H9 (cell line): ENCODE measurements around the gene TPSAB1. TPM values are rescaled to one million over a fixed set of nuclear protein-coding genes. Genes with fewer than 3 reads are reported as not detected.
"Not testable (repeated sequence)": the region's sequence is repeated elsewhere in the genome, so short reads cannot be mapped to it uniquely, and the experiment has no call there.

Experiments used
- DNase-seq: peaks from one replicate; pipeline ENCODE4 v3.0.0-alpha.2; 2017
- H2AFZ ChIP-seq: one replicate; pipeline ENCODE4 v1.6.1; 2013; ENCODE audit warnings: mild to moderate bottlenecking, low read length, control low read depth, moderate library complexity
- H2AK5ac ChIP-seq: 2 replicates; pipeline ENCODE4 v1.6.1; 2013; ENCODE audit warnings: low read length, control low read depth, mixed read lengths; ENCODE audit not compliant: insufficient read length
- H2BK120ac ChIP-seq: one replicate; pipeline ENCODE4 v1.6.1; 2013; ENCODE audit warnings: low read depth, mild to moderate bottlenecking, low read length, control low read depth, inconsistent platforms; ENCODE audit not compliant: poor library complexity, severe bottlenecking
- H2BK12ac ChIP-seq: 2 replicates; pipeline ENCODE4 v1.6.1; 2013; ENCODE audit warnings: low read length, control low read depth, mixed read lengths, low read depth; ENCODE audit not compliant: insufficient read length
- H2BK15ac ChIP-seq: 2 replicates; pipeline ENCODE4 v1.6.1; 2013; ENCODE audit warnings: low read depth, low read length, control low read depth
- H2BK20ac ChIP-seq: one replicate; pipeline ENCODE4 v1.6.1; 2013; ENCODE audit warnings: low read depth, mild to moderate bottlenecking, low read length, control low read depth, inconsistent platforms; ENCODE audit not compliant: poor library complexity, severe bottlenecking
- H2BK5ac ChIP-seq: 2 replicates; pipeline ENCODE4 v1.6.1; 2013; ENCODE audit warnings: low read length, control low read depth, mixed read lengths; ENCODE audit not compliant: insufficient read length
- H3K14ac ChIP-seq: 2 replicates; pipeline ENCODE4 v1.6.1; 2013; ENCODE audit warnings: low read length, control low read depth; ENCODE audit not compliant: insufficient read depth
- H3K18ac ChIP-seq: 2 replicates; pipeline ENCODE4 v1.6.1; 2013; ENCODE audit warnings: low read depth, mild to moderate bottlenecking, mixed read lengths, low read length, control low read depth; ENCODE audit not compliant: insufficient read length
- H3K23ac ChIP-seq: 2 replicates; pipeline ENCODE4 v1.6.1; 2013; ENCODE audit warnings: low read length, control low read depth, mixed read lengths, low read depth; ENCODE audit not compliant: insufficient read length
- H3K23me2 ChIP-seq: 2 replicates; pipeline ENCODE4 v1.6.1; 2013; ENCODE audit warnings: low read depth, mild to moderate bottlenecking, mixed read lengths, low read length, control low read depth; ENCODE audit not compliant: insufficient read length, poor library complexity, severe bottlenecking
- H3K27ac ChIP-seq: 2 replicates; pipeline ENCODE4 v1.5.1; 2013; ENCODE audit warnings: low read length, control low read depth, mixed read lengths, low read depth; ENCODE audit not compliant: insufficient read length
- H3K27me3 ChIP-seq: 2 replicates; pipeline ENCODE4 v1.6.1; 2013; ENCODE audit warnings: low read length, control low read depth, inconsistent platforms; ENCODE audit not compliant: insufficient read depth
- H3K4ac ChIP-seq: 2 replicates; pipeline ENCODE4 v1.6.1; 2013; ENCODE audit warnings: low read depth, mild to moderate bottlenecking, control low read depth, inconsistent platforms, low read length, moderate library complexity
- H3K4me1 ChIP-seq: 2 replicates; pipeline ENCODE4 v1.6.1; 2013; ENCODE audit warnings: low read length, control low read depth, inconsistent platforms; ENCODE audit not compliant: insufficient read depth
- H3K4me2 ChIP-seq: 2 replicates; pipeline ENCODE4 v1.6.1; 2013; ENCODE audit warnings: low read length, control low read depth, mixed read lengths; ENCODE audit not compliant: insufficient read length, insufficient read depth
- H3K56ac ChIP-seq: 2 replicates; pipeline ENCODE4 v1.6.1; 2013; ENCODE audit warnings: low read depth, mild to moderate bottlenecking, mixed read lengths, low read length, control low read depth; ENCODE audit not compliant: insufficient read length
- H3K79me1 ChIP-seq: 2 replicates; pipeline ENCODE4 v1.6.1; 2013; ENCODE audit warnings: low read depth, mild to moderate bottlenecking, moderate library complexity, low read length, control low read depth, inconsistent platforms; ENCODE audit not compliant: insufficient read depth, poor library complexity, severe bottlenecking
- H3K79me2 ChIP-seq: 2 replicates; pipeline ENCODE4 v1.6.1; 2013; ENCODE audit warnings: low read length, control low read depth, inconsistent platforms; ENCODE audit not compliant: insufficient read depth
- H3K9ac ChIP-seq: 2 replicates; pipeline ENCODE4 v1.6.1; 2013; ENCODE audit warnings: low read length, control low read depth, mixed read lengths; ENCODE audit not compliant: insufficient read length; ENCODE audit errors: extremely low read depth
- H3K9me3 ChIP-seq: one replicate; pipeline ENCODE4 v1.6.1; 2013; ENCODE audit warnings: low read depth, low read length, inconsistent platforms; ENCODE audit not compliant: control insufficient read depth
- H3T11ph ChIP-seq: one replicate; pipeline ENCODE4 v1.6.1; 2013; ENCODE audit warnings: mild to moderate bottlenecking, low read length, control low read depth, inconsistent platforms
- H4K20me1 ChIP-seq: one replicate; pipeline ENCODE4 v1.6.1; 2013; ENCODE audit not compliant: control insufficient read depth, insufficient read length, insufficient read depth
- H4K5ac ChIP-seq: 2 replicates; pipeline ENCODE4 v1.6.1; 2013; ENCODE audit warnings: low read depth, mild to moderate bottlenecking, mixed read lengths, low read length, control low read depth; ENCODE audit not compliant: insufficient read length
- H4K8ac ChIP-seq: replicated peaks from 2 replicates; pipeline ENCODE4 v1.6.1; 2013; ENCODE audit warnings: low read length, control low read depth, mixed read lengths, low read depth; ENCODE audit not compliant: insufficient read length
- H4K91ac ChIP-seq: 2 replicates; pipeline ENCODE4 v1.6.1; 2013; ENCODE audit warnings: low read depth, mild to moderate bottlenecking, moderate library complexity, mixed read lengths, low read length, control low read depth; ENCODE audit not compliant: insufficient read length
- H3K27ac Mint-ChIP-seq, 3 experiments: 2 replicates in 2 of 3; 3 replicates in 1 of 3; pipeline ENCODE4 v1.8.0; 2020 to 2021; ENCODE audit warnings: mixed read lengths in 3 of 3, mild to moderate bottlenecking in 1 of 3, moderate library complexity in 1 of 3
- H3K27me3 Mint-ChIP-seq: 2 replicates; pipeline ENCODE4 v1.8.0; 2021; ENCODE audit warnings: low read depth, mild to moderate bottlenecking, moderate library complexity, mixed read lengths
- H3K36me3 Mint-ChIP-seq, 3 experiments: 2 replicates in 2 of 3; 3 replicates in 1 of 3; pipeline ENCODE4 v1.8.0; 2020 to 2021; ENCODE audit warnings: low read depth in 3 of 3, mixed read lengths in 3 of 3; ENCODE audit not compliant: insufficient read depth in 1 of 3
- H3K4me1 Mint-ChIP-seq, 2 experiments: 2 replicates each; pipeline ENCODE4 v1.8.0; 2020; ENCODE audit warnings: mixed read lengths in 2 of 2
- H3K4me3 Mint-ChIP-seq, 2 experiments: 2 replicates in 1 of 2; 3 replicates in 1 of 2; pipeline ENCODE4 v1.8.0; 2020 to 2021; ENCODE audit warnings: mild to moderate bottlenecking in 2 of 2, mixed read lengths in 2 of 2, moderate library complexity in 1 of 2
- H3K9me3 Mint-ChIP-seq, 2 experiments: 2 replicates in 1 of 2; 3 replicates in 1 of 2; pipeline ENCODE4 v1.8.0; 2020; ENCODE audit warnings: mild to moderate bottlenecking in 2 of 2, mixed read lengths in 2 of 2, moderate library complexity in 1 of 2
- WGBS: extraction: QIAGEN DNeasy Blood & Tissue Kit; methylation state at CpG from one replicate; pipeline ENCODE4 v1.1.7; 2013; ENCODE audit warnings: missing lambda C conversion rate, low lambda C conversion rate, mixed read lengths; ENCODE audit not compliant: insufficient read length; ENCODE audit errors: extremely low coverage; 5-methylcytosine and 5-hydroxymethylcytosine counted together
- total RNA-seq: library from RNA; stranded (reverse); gene quantifications from 2 replicates; pipeline ENCODE4 v1.2.1, GENCODE V29; 2021

Gene TPSAB1
- total RNA-seq, 1 experiment from 2014 or later = not detected

GRCh38 chr16:1239575-1239974 is 930 bp upstream of the TPSAB1 start:
- not testable (repeated sequence) for H3K79me1 ChIP-seq, H3K9ac ChIP-seq, DNase-seq, H2BK5ac ChIP-seq, H3K27ac Mint-ChIP-seq, H2BK120ac ChIP-seq, H3K18ac ChIP-seq, H3K23ac ChIP-seq, H4K91ac ChIP-seq, H2AK5ac ChIP-seq, H3K4me1 ChIP-seq, H3K4me2 ChIP-seq, H3K56ac ChIP-seq, H3K27ac ChIP-seq, H3T11ph ChIP-seq, H3K4me1 Mint-ChIP-seq, H2AFZ ChIP-seq, H4K5ac ChIP-seq, H3K4ac ChIP-seq, H3K27me3 ChIP-seq, H3K36me3 Mint-ChIP-seq, H3K9me3 ChIP-seq, H3K79me2 ChIP-seq, H3K14ac ChIP-seq, H2BK12ac ChIP-seq, H2BK20ac ChIP-seq, H4K20me1 ChIP-seq, H3K9me3 Mint-ChIP-seq, H4K8ac ChIP-seq, H3K4me3 Mint-ChIP-seq, H3K23me2 ChIP-seq, H2BK15ac ChIP-seq
- H3K27me3 Mint-ChIP-seq = peaks cover 22% of the 10 kb centered on the region
- no CpG with 5 or more reads among the region's 9 CpGs for WGBS

- H2BK20ac ChIP-seq, H2BK15ac ChIP-seq, H2BK12ac ChIP-seq, H3K9ac ChIP-seq, H3T11ph ChIP-seq, H3K4me2 ChIP-seq, H3K23me2 ChIP-seq, H3K4me3 Mint-ChIP-seq, H3K9me3 Mint-ChIP-seq, H4K5ac ChIP-seq, H2AK5ac ChIP-seq, DNase-seq, H3K23ac ChIP-seq, H2AFZ ChIP-seq, H2BK120ac ChIP-seq, H4K91ac ChIP-seq, H3K79me1 ChIP-seq, H3K27me3 ChIP-seq, H3K14ac ChIP-seq, H4K20me1 ChIP-seq, H3K36me3 Mint-ChIP-seq, H3K79me2 ChIP-seq, H3K27ac ChIP-seq, H3K4me1 ChIP-seq, H3K9me3 ChIP-seq, H2BK5ac ChIP-seq, H3K27ac Mint-ChIP-seq, H3K4ac ChIP-seq, H4K8ac ChIP-seq, H3K18ac ChIP-seq, H3K56ac ChIP-seq: not testable (repeated sequence)
- Mint-ChIP-seq H3K4me1 (peaks cover 0 to 13% of the 10 kb centered on the region in 2 experiments; a peak in 3 of 4 replicates), H3K27me3 (peaks cover 33% of the 10 kb centered on the region)
- WGBS = no CpG with 5 or more reads among the region's 15 CpGs
Observed at GRCh38 chr16:1241081-1241480, 576 bp downstream of the TPSAB1 start.
